GM21526 (cell line): ENCODE data around the gene NFIC.

Source experiments
- ATAC-seq: cut with Tn5 transposase; IDR thresholded peaks from one replicate; pipeline ENCODE4 v1.9.1; 2021; ENCODE audit warnings: moderate library complexity; ENCODE audit not compliant: unreplicated experiment, low FRiP score

NFIC gene

DNA sequence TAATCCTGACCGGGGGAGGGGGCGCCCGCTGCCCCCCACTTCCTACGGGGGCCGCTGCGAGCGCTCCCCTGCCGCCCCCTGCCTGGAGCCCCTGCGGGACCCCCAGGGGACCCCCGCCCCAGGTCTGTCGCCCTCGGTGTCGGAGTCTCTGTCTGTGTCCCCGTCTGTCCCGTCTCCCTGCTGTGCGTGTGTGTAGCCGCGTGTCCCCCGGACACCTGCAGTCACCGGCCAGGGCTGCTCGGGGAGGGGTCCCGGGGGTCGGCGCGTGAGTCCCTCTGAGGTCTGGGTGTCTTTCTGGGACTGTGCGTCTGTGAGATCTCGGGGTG is 7.7 kb upstream of the NFIC start:
- ATAC-seq: no peak

DNA sequence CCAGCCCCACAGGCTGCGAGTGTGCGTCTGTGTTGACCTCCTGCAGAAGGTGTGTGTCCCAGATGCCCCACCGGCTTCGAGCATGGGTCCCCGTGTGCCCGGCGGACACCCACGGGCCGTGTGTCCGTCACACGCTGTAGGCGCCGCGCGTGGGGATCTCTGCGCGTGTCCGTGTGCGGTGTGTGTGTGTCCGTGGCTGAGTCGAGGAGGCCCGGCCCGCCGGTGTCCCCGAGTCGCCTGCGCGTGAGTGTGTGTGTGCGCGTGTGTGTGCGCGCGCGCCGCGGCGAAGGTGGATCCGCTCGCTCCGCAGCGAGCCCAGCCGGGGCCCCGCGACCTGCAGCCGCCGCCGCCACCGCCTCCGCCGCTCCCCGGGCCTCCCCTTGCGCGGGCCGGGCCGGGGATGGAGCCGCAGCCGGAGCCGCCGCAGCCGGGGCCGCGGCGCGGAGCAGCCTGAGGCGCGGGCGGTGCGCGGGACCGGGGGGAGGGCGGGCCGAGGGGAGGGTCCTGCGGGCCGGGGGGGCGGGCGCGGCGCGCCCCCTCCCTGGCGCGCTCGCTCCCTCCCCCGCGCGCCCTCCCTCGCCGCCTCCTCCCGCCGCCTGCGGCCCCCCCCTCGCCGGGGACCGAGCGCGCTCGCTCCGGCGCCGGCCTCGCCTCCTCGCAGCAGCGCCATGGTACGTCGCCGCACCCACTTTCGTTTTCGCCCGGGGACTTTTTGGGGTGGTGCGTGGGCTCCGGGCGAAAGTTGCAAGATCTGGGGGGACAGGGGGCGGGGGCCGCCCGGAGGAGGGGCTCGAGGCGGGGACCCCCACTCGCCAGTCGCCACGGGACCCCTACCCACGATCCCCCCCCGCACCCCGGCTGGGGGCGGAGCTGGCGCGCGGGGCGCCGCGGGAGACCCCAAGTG is 7.1 kb upstream of the NFIC start:
- no peak for ATAC-seq

DNA sequence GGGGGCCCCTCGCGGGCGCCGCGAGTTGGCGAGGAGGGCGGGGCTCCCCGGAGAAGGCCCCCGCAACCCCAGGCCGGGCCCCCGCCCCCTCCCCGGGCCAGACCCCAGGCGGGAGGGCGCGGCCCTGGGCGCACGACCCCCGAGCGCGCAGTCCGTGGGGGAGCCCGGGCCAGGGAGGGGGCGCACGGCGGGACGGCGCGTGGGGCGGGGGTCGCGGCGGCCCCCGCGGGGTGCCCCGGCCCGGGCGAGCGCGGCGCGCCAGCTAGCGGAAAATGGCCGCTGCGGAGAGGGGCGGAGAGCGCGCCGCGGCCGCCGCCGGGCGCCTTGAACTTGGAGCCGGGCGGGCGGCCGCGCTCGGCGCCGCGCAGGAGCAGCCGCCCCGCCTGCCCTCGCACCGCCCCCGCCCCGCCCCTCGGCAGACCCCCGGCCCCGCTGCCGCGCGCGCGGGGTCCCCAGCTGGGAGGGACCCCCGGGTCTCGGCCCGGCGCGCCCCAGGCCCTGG is 6.4 kb upstream of the NFIC start:
- ATAC-seq: no peak

DNA sequence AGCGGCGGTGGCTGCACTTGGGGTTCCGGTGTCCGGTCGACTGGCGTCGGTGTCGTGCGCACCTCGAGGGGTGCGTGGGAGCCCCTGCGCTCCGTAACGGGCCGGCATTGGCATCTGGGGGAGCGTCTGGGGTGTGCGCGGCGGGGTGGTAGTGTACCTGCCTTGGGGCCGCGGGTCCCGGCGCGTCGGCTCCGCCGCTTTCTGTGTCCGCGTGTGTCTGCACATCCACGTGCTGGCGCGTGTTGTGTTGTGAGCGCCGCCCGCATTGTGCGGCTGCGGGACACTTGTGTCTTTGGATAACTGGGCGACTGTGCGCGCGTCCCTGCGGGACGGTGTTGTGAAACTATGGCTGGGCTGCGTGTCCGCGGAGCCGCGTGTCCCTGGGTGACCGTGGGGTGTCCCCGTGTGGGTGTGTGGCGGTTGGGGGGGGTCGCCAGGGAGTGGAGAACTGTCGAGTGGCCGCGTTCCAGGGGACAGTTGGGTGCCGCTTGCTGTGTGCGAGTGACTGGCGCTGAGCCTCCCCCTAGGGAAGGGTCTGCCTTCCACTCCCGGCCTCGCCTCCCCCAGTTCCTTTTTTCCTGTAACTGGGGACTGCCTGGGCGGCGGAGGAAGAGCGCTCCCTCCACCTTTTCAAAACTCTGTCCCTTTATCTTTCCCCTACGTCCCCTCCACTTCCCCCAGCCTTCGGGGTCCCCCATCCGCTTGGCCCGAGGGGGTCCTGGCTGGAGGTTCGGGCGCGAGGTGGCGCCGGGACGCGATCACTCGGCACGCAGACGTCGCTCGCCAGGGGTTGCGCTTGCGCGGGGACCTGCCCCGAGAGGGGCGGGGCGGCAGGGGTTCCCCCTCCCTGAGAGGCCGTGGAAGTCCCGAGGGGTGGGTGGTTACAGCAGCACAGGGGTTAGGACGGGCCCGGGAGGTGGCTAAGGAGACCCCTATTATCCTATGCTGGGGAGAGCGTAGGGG is 5.7 kb upstream of the NFIC start:
- no peak for ATAC-seq

DNA sequence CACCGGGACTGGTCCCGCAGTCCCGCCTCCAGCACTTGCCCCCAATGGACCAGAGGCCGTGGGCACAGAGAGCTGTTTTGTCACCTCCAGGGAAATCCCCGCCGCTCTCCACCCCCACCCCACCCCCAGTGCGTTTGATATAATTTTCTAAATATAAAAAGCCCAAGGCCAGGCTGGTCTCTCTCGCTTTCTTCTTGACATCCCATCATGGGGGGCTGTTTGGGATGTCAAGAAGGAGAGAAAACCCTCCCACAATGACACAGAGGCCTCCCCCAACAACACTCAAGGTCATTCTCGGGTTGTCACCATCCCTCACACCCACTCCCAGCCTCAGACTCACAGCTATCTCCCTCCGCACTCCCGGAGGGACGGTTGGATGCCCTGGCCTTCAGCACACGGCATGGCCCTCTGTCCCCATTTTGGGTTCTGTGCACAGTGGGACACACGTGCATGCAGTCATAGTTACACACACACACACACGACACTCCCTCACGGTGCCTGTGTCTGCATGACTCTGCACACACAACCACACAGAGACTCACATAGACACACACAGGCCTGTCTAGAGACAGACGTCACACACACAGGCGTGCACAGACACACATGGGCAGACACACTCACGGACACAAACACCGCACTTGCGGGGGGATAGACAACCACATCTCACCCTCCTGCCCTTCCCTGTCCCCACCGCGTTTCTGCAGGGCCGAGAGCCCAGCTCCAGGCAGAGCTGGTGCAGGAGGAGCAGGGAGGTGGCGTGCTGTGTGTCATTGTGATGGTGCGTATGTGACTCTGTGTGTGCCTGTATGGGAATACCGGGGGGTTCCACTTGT is 4.8 kb upstream of the NFIC start:
- ATAC-seq: no peak

DNA sequence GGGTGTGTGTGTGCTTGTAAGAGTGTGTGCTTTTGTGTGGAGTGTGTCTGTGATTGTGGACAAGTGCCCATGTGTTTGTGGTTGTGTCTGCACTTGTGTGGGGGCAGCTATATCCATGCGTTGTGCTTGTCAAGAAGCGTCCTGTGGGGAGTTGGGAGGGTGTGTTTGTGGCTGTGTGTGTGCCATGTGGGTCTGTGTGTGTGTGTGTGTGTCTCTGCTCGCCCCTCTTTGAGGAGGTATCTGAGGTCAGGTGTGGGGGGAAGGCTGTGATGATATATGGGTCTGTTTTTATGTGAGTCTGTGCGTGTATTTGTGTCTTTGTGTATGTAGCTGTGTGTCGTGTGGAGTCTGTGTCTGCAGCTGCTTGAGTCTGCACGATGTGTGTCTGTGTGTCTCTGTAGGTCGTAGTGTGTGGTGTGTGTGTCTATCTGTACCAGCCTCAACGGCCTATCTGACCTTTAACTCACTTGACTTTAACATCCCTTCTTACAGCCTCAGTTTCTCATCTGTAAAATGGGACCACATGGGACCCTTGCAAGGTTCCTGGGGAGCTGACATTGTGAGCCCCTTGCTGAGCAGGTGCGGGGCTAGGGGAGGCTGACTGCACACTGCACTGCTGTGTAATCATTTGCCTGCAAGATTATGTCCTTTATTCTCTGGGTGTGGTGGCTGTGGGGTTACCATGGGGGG is 4.0 kb upstream of the NFIC start:
- ATAC-seq: no peak

DNA sequence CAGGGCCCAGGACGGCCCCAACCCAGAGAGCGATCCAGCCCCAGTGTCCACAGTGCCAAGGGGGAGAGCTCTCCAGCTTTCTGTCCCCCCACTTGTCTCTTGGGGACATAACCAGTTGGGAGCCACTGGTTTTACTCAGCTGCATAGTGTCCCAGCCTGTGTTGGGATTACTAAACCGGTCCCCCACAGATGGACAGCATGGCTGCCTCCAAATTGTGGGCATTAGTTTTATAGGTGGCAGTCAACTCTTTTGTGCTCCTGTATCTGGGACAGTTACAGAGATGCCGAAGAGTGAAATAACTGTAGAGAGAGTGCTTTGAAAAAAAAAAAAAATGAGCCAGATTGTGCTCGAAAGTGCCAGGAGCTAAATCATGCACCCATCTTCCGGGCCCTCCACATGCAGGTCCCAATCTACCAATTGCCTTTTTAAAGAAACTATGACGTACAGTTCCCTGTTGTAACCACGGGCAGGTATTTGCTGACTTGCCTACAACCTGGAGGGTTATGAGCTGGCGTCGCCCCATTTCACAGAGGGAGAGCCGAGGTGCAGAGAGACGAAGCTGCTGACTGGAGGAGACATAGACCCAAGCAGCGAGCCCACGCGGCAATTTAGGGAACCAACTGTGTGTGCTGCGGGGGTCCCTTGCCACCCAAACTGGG is 2.4 kb upstream of the NFIC start:
- ATAC-seq: no peak

DNA sequence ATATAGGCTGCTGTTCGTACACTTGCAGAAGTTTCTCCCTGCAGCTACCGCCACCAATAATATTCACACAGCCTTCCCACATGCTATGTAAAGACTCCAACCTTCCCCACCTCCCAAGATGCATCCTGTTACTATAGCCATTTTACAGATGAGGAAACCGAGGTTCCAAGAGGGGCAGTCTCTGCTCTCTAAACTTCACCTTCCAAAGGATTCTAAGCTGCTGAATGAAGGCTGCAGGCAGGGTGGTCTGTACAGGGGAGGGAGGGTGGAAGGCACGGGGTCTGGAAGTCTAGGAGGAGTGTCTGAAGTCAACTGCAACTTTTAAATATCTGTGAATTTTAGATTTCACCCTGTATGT is 1.9 kb upstream of the NFIC start:
- ATAC-seq: no peak

DNA sequence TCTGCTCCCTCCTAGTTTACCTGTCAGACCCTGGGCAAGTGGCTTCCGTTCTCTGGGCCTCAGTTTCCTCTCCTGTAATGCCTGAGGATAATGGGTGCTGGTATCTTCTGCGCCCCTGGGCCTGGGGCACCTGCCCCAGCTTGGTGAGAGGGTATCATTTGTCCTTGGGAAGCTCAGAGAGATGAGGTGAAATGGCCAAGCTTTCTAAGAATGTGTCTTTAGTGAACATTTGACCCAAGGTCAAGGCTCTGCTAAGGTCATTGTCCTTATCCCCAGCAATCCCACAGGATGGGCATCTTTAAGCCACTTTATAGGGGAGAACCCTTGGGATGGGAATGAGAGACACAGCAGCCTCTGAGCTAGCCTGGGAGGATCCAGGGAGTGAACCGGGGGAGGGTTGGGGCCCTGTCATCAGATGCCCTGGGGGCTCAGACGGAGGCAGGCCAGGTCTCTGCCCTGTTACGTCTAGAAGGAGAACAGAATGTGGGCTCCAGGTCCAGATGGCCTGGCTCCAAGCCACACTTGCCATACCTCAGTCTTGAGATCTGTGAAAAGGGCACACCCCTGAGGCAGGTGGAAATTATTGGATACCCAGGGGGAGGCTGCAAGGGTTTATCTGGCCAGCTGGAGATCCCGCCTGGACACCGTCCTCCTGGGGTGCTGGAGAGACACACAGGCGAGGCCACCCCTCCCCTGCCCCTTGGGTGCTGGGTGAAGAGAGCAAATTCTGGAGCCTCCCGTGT is 1.1 kb upstream of the NFIC start:
- no peak for ATAC-seq

DNA sequence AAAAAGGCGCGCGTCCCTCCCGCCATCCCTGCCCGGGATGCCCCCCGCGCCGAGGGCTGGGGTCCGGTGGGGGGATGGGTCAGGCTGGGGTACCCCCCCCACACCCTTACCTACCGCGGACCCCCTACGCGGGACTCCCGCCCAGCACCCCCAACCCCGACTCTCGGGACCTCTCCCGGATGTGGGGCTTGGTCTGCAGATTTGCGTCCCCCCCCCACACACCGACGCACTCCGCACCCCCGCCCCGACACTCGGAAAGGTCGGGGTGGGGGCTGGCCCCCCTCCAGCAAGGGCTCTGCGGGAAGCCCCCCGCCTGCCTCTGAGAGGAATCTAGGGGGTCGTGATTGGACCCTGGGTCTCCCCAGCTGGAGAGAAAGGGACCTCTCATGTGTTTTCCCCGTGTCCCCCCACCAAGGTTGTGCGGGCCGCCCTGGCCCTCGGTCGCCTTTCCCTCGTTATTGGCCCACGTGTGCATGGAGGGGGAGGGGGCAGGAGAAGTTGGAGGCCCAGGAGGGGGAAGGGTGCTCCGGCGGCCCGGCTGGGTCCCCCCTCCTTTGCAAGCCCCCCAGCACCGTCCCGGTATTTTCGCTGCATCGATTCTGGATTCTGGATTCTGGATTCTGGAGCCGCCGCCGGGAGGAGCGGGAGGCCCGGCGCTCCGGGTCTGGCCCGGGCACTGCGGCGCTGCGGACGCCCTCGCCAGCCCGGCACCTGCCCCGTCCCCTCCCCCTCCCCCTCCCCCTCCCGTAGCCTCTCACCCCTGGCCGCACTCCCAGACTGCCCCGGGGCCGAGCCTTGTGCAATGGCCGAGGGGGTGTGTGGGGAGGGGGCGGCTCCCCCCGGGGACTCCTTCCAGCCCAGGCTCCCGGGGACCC is 607 bp downstream of the NFIC start:
- no peak for ATAC-seq

DNA sequence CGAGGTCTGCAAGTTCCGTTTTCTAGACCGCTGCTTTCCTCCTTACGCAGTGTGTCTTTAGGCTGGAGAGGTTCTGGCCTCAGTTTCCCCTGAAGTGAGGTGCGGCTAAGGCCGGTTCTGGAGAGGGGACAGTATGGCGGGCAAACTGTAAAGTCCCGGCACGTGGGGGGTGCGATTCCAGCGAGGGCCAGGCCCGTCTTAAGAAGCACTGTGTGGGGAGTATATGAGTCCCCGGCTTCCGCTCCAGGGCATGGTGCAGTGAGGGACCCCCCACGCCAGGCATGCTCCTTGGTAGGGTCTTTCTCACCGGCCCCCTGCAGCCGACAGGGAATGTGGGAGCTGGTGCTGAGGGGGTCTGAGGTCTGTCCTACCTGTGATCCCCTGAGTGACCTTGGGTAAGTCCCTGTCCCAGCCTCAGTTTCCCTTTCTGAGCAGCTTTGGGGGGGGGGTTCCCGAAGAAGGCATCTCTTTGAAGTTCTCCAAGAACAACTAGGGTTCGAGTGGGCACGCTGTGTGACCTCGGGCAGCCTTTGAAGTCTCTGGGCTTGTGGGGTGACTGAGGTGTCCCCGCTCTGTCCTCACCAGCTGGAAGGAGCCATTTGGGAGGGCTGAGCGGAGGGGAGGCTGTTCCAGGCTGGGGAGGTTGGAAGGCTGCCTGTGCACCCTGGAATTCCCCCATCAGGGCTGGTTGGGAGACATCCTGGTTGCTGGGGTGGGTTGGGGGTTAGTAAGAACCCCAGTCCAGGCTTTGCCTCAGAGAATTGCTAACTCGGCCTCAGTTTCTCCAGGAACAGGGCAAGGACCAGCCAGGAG is 1.5 kb downstream of the NFIC start:
- ATAC-seq: no peak

DNA sequence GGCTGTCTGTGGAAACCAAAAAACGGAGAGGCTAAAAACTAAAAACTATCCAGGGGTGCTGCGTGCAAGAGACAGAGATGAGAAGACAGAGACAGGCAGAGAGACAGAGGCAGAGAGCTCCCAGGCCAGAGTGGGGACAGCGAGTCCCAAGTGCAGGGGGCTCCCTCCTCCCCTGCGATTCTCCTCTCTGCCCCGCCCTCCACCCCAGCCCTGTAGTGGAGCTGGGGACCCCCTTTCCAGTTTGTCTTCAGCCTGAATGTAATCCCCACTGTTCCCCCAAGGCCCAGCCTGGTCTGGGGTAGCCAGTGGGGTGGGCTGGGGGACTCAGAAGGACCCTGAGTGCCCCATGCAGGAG is 2.0 kb downstream of the NFIC start:
- no peak for ATAC-seq

DNA sequence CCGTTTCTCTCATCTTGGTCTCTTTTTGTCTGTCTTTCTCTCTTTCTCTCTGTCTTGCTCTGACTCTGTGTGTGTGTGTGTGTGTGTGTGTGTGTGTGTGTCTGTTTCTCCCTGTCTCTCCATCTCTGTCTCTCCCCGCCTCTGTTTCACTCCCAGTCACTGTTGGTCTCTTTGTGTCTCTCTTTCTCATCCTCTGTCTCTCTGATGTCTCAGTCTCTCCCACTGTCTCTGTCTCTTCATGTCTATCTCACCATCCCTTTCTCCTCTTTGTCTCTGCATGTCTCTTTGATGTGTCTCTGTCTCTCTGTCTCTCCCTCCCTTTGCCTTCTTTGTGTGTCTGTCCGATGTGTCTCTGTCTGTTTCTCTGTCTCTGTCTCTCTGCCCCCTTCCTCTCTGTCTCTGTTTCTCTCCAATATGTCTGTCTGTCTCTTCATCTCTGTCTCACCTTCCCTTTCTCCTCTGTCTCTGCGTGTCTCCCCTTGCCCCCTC is 2.5 kb downstream of the NFIC start:
- ATAC-seq: no peak

DNA sequence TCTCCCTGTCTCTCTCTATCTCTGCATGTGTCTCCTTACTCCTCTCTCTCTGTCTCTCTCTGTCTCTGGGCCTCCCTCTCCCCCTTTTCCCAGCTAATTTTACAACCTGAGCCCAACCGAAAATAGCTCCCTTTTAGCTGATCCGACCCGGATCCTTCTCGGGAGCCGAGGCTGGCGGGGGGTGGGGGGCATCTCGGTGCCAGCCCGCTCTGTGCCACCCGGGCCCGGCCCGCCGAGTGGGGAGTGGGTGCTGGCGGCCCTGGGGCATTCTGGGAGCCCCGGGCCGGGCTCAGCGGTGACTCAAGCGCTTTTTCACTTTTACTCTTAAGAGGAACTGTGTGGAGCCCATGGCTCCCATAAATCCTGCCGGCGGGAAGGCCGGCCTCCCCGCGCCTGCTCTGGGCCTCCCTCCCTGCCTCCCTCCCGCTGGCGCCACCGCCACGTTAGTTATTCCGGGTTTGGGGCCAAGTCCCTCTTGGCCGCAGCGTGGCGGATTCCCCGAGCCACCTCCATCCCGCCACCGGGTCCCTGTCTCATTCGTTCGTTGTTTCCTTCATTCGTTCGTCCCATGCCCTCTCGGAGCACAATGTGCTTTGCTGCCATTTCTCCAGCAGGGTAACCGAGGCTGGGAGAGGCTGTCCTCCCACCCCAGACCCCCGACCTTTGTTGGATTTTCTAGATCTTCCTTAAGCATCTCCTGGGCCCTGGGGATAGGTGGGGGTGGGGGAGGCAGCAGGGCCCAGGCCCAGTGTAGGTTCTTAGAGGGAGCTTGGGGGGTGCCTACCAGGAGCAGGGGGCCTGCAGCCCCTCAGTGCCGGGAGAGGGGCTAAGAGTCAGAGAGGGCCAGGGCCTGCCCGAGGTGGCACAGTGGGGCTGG is 3.2 kb downstream of the NFIC start:
- ATAC-seq: no peak

DNA sequence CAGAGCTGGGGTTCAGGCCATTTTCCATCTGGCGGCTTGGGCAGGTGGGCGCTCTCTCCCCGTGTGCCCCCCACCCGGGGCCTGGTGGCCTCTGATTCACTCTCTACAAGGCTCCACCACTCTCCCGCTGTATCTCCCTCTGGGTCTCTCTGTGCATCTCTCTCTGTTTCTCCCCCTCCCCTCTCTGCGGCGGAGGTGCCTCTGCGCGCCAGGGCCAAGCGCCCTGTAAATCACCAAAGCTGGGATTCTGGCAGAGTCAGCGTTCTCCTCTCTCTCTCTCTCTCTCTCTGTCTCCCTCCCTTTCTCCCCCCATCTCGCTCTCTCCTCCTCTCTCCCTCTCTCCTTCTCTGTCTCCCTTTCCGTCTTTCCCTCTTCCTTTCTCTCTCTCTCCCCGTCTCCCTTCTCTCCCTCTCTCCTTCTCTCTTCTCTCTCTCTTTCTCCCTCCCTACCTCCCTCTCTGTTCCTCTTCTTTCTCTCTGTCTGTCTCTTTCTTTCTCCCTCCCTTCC is 3.9 kb downstream of the NFIC start:
- no peak for ATAC-seq
